Retinal pigment epithelial cell (primary cell): ENCODE results near the gene TRAF1.

ENCODE experiments used
- DNase-seq: peaks from one replicate; pipeline ENCODE4 v3.0.0-alpha.2; 2010; ENCODE audit warnings: low read depth
- H3K4me3 ChIP-seq: 2 replicates; pipeline ENCODE4 v1.5.1; 2011; ENCODE audit warnings: mild to moderate bottlenecking, low read length, control low read depth, moderate library complexity
- TF ChIP-seq, protein P1 (sequence below): conservative IDR thresholded peaks from 2 replicates; pipeline ENCODE4 v1.5.1; 2011; ENCODE audit warnings: low read depth, low read length, control low read depth, inconsistent platforms

The TRAF1 gene

GRCh38 chr9:120948824-120949223, 22.2 kb upstream of the TRAF1 start:
- no peak overlapping the region for H3K4me3 ChIP-seq
- TF ChIP-seq, protein P1, sequence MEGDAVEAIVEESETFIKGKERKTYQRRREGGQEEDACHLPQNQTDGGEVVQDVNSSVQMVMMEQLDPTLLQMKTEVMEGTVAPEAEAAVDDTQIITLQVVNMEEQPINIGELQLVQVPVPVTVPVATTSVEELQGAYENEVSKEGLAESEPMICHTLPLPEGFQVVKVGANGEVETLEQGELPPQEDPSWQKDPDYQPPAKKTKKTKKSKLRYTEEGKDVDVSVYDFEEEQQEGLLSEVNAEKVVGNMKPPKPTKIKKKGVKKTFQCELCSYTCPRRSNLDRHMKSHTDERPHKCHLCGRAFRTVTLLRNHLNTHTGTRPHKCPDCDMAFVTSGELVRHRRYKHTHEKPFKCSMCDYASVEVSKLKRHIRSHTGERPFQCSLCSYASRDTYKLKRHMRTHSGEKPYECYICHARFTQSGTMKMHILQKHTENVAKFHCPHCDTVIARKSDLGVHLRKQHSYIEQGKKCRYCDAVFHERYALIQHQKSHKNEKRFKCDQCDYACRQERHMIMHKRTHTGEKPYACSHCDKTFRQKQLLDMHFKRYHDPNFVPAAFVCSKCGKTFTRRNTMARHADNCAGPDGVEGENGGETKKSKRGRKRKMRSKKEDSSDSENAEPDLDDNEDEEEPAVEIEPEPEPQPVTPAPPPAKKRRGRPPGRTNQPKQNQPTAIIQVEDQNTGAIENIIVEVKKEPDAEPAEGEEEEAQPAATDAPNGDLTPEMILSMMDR, result no peak
- no peak for DNase-seq

- H3K4me3 ChIP-seq, result no peak overlapping the region
- TF ChIP-seq, protein P1, result no peak
- DNase-seq, result no peak
Measured at GRCh38 chr9:120947222-120947621, 20.6 kb upstream of the TRAF1 start.

- TF ChIP-seq, protein P1, result no peak
- DNase-seq, result no peak
- H3K4me3 ChIP-seq, result no peak overlapping the region
Measured at GRCh38 chr9:120946259-120946658, 19.7 kb upstream of the TRAF1 start.

DNA sequence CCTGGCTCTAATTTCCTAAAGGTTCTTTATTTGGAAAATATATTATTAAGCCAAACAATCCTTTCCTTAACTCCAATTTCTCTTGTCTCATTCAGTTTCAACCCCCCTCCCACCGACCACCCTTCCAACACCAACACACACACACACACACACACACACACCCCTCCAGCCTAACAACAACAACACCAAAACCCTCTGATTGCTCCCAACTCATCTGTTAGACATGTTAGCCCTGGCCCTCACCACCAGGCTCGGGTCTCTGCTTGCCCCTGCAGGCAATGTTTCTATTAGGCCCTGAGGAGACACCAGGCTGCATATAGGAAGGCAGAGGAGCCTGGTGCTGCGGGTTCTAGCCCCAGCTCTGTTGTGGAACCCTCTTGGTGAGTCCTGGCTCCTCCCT, 18.4 kb upstream of the TRAF1 start:
- no peak overlapping the region for H3K4me3 ChIP-seq
- TF ChIP-seq, protein P1, result no peak
- no peak for DNase-seq

DNA sequence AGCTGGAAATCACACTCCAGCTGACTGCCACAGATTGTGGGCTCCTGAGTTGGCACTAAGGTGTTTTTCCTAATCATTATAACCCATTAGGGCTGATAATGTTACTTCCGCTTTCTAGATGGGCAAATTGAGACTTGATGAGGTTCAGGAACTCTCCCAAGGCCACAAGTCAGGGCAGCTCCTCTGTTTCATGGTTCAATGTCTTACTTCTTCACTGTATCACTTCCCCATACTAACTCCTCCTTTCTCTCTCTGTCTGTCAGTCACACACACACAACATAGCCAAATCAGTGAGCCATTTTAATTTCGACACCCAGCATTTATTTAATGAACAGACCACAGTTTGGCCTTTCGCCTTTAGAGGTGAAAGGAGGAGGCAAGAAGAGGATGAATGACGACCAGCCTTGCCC, 17.8 kb upstream of the TRAF1 start:
- no peak for DNase-seq
- no peak overlapping the region for H3K4me3 ChIP-seq
- TF ChIP-seq, protein P1, result no peak

DNA sequence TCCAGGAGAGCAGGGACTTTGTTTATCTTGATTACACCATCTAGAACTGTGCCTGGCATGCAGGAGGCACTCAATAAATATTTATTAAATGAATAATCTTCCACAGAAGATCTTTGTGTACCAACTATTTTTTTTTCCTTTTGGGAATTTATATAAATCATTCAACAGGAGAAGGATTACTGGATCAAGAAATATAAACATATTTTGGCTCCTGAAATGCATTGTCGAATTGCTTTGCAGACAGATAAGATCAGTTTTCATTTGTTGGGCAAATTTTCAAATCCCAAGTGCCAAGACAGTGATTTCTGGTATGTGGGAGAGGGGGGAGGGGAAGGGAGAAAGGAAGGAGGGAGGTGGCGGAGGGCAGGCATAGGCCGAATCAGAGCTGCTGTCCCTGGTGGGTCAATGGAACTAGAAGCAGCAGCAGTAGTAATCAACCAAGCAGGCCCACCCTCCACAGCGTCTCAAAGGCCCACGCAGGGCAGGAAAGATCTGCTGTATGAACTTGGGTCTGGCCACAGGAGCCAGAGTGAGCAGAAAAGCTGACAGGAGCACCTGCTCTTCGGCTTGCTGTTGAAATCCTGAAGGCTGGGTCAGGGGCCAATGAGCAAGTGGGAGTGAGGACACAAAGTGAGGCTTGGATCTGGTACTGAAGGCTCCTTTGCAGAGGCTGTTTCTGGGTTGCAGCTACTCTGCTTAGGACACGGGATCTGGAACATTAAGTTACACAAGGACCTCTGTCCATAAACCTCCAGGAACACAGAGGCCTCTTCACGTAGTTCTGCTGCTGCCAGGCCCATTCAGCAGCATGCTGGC, 15.8 kb upstream of the TRAF1 start:
- H3K4me3 ChIP-seq, result no peak overlapping the region
- DNase-seq, result no peak
- TF ChIP-seq, protein P1, result no peak
